Astrocyte (in vitro differentiated cells and primary cell): Measurements from ENCODE around the gene HSPBAP1. TPM values are rescaled to one million over a fixed set of nuclear protein-coding genes. Genes with fewer than 3 reads are reported as not detected.

Experiments used
- DNase-seq: peaks from one replicate; pipeline ENCODE4 v3.0.0-alpha.2; 2010; ENCODE audit warnings: low read depth
- FAIRE-seq: peaks from 2 replicates; lab custom pipeline; 2011; peaks lifted over from hg19 to GRCh38; lab: Jason Lieb, UNC
- H2AFZ ChIP-seq: 2 replicates; pipeline ENCODE4 v1.6.0; 2012; ENCODE audit warnings: low read depth, low read length, inconsistent platforms
- H3K27ac ChIP-seq: 2 replicates; pipeline ENCODE4 v1.5.1; 2011; ENCODE audit warnings: low read depth, low read length, inconsistent platforms
- H3K27me3 ChIP-seq: 2 replicates; pipeline ENCODE4 v1.6.0; 2011; ENCODE audit warnings: low read length, inconsistent platforms; ENCODE audit not compliant: insufficient read depth
- H3K36me3 ChIP-seq: 2 replicates; pipeline ENCODE4 v1.5.1; 2011; ENCODE audit warnings: low read length, inconsistent platforms; ENCODE audit not compliant: insufficient read depth
- H3K4me1 ChIP-seq: 2 replicates; pipeline ENCODE4 v1.5.1; 2011; ENCODE audit warnings: low read length, inconsistent platforms; ENCODE audit not compliant: insufficient read depth
- H3K4me2 ChIP-seq: 2 replicates; pipeline ENCODE4 v1.6.0; 2012; ENCODE audit warnings: low read length, inconsistent platforms
- H3K4me3 ChIP-seq: 2 replicates; pipeline ENCODE4 v1.5.1; 2011; ENCODE audit warnings: low read depth, mild to moderate bottlenecking, low read length, inconsistent platforms; ENCODE audit not compliant: insufficient read depth
- H3K79me2 ChIP-seq: 2 replicates; pipeline ENCODE4 v1.6.0; 2012; ENCODE audit warnings: mild to moderate bottlenecking, low read length, inconsistent platforms; ENCODE audit not compliant: insufficient read depth
- H3K9ac ChIP-seq: 2 replicates; pipeline ENCODE4 v1.6.0; 2012; ENCODE audit warnings: mild to moderate bottlenecking, low read length, inconsistent platforms
- H3K9me3 ChIP-seq: 2 replicates; pipeline ENCODE4 v1.5.1; 2012; ENCODE audit warnings: low read depth, mild to moderate bottlenecking, low read length, inconsistent platforms; ENCODE audit not compliant: insufficient read depth
- H4K20me1 ChIP-seq: 2 replicates; pipeline ENCODE4 v1.6.0; 2012; ENCODE audit warnings: low read length, inconsistent platforms; ENCODE audit not compliant: insufficient read depth
- H3K27ac Mint-ChIP-seq: one replicate; pipeline ENCODE4 v1.8.0; 2021; ENCODE audit warnings: mild to moderate bottlenecking, mixed read lengths; ENCODE audit not compliant: unreplicated experiment
- H3K27me3 Mint-ChIP-seq: one replicate; pipeline ENCODE4 v1.8.0; 2021; ENCODE audit warnings: low read depth, mixed read lengths; ENCODE audit not compliant: unreplicated experiment
- H3K36me3 Mint-ChIP-seq: one replicate; pipeline ENCODE4 v1.8.0; 2021; ENCODE audit warnings: low read depth, mixed read lengths; ENCODE audit not compliant: unreplicated experiment
- H3K4me1 Mint-ChIP-seq: one replicate; pipeline ENCODE4 v1.8.0; 2021; ENCODE audit warnings: low read depth, mixed read lengths; ENCODE audit not compliant: unreplicated experiment
- H3K4me3 Mint-ChIP-seq: one replicate; pipeline ENCODE4 v1.8.0; 2021; ENCODE audit warnings: mild to moderate bottlenecking, moderate library complexity, mixed read lengths; ENCODE audit not compliant: unreplicated experiment
- H3K9me3 Mint-ChIP-seq: one replicate; pipeline ENCODE4 v1.8.0; 2021; ENCODE audit warnings: mild to moderate bottlenecking, mixed read lengths; ENCODE audit not compliant: unreplicated experiment
- EZH2 ChIP-seq: IDR thresholded peaks from 2 replicates; pipeline ENCODE4 v1.6.1; 2012; ENCODE audit warnings: mild to moderate bottlenecking, low read length, inconsistent platforms; ENCODE audit not compliant: insufficient read depth
- total RNA-seq: library from RNA; stranded (reverse); gene quantifications from 2 replicates; pipeline ENCODE4 v1.2.1, GENCODE V29; 2021
- TF ChIP-seq, protein P1 (sequence below): IDR thresholded peaks from 2 replicates; pipeline ENCODE4 v1.5.1; 2011; ENCODE audit warnings: low read depth, mild to moderate bottlenecking, inconsistent platforms, low read length, moderate library complexity; ENCODE audit not compliant: insufficient read depth

Gene HSPBAP1
- total RNA-seq, 1 donor from 2014 or later, result 4.3 TPM

DNA sequence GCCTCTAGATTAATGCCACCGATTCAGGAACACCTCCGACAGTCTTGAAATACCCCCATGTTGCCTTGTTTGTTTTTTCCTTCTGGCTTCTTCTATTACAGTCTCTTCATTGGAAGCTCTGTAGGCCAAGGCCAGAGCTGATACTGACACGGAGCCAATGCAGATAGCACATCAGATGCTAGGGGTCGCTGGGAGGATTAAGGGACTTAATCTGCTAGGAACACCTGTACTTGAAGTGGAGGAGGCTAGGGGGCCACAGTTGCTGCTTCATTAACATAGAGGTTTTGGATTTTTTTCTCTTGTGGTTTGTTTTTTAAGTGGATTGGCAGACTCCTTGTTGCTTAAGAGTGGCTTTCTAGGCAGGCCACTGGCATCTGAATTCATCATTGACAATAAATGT lies 63.4 kb downstream of the HSPBAP1 start:
- no peaks in the 10 kb centered on the region for H4K20me1 ChIP-seq
- no peak overlapping the region for H3K27ac ChIP-seq
- Mint-ChIP-seq H3K4me3 (no peak overlapping the region), H3K36me3 (peaks cover 30% of the 10 kb centered on the region), H3K27ac (no peak overlapping the region), H3K9me3 (peaks cover 14% of the 10 kb centered on the region), H3K4me1 (no peaks in the 10 kb centered on the region), H3K27me3 (no peaks in the 10 kb centered on the region)
- no peak overlapping the region for H2AFZ ChIP-seq
- TF ChIP-seq, protein P1, sequence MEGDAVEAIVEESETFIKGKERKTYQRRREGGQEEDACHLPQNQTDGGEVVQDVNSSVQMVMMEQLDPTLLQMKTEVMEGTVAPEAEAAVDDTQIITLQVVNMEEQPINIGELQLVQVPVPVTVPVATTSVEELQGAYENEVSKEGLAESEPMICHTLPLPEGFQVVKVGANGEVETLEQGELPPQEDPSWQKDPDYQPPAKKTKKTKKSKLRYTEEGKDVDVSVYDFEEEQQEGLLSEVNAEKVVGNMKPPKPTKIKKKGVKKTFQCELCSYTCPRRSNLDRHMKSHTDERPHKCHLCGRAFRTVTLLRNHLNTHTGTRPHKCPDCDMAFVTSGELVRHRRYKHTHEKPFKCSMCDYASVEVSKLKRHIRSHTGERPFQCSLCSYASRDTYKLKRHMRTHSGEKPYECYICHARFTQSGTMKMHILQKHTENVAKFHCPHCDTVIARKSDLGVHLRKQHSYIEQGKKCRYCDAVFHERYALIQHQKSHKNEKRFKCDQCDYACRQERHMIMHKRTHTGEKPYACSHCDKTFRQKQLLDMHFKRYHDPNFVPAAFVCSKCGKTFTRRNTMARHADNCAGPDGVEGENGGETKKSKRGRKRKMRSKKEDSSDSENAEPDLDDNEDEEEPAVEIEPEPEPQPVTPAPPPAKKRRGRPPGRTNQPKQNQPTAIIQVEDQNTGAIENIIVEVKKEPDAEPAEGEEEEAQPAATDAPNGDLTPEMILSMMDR, result no peak
- TF ChIP-seq EZH2, result no peak
- H3K4me2 ChIP-seq, result no peak overlapping the region
- DNase-seq, result no peak
- no peak overlapping the region for H3K9ac ChIP-seq
- no peaks in the 10 kb centered on the region for H3K36me3 ChIP-seq
- no peaks in the 10 kb centered on the region for H3K4me1 ChIP-seq
- no peak overlapping the region for H3K4me3 ChIP-seq
- FAIRE-seq, result no peak
- H3K9me3 ChIP-seq, result no peaks in the 10 kb centered on the region
- no peaks in the 10 kb centered on the region for H3K79me2 ChIP-seq
- H3K27me3 ChIP-seq, result no peaks in the 10 kb centered on the region

- H3K9me3 Mint-ChIP-seq, result peaks cover 9% of the 10 kb centered on the region
- DNase-seq, result no peak
- Histone ChIP-seq H4K20me1 (no peaks in the 10 kb centered on the region), H3K4me1 (no peaks in the 10 kb centered on the region), H3K4me2 (no peak overlapping the region), H2AFZ (no peak overlapping the region), H3K79me2 (no peaks in the 10 kb centered on the region), H3K9ac (no peak overlapping the region), H3K36me3 (no peaks in the 10 kb centered on the region), H3K4me3 (no peak overlapping the region), H3K27me3 (no peaks in the 10 kb centered on the region), H3K27ac (no peak overlapping the region), H3K9me3 (no peaks in the 10 kb centered on the region)
- no peak for FAIRE-seq
- no peaks in the 10 kb centered on the region for H3K27me3 Mint-ChIP-seq
- H3K4me1 Mint-ChIP-seq, result no peaks in the 10 kb centered on the region
- no peak overlapping the region for H3K4me3 Mint-ChIP-seq
- no peak overlapping the region for H3K27ac Mint-ChIP-seq
- peaks cover 33% of the 10 kb centered on the region for H3K36me3 Mint-ChIP-seq
- TF ChIP-seq, protein P1, result no peak
- no peak for TF ChIP-seq EZH2
Measured at GRCh38 chr3:122728756-122729514, 64.7 kb downstream of the HSPBAP1 start.

GRCh38 chr3:122728186-122728585 lies 65.4 kb downstream of the HSPBAP1 start:
- no peak overlapping the region for H3K4me3 ChIP-seq
- Mint-ChIP-seq H3K27ac (no peak overlapping the region), H3K27me3 (no peaks in the 10 kb centered on the region), H3K4me3 (no peak overlapping the region), H3K9me3 (peaks cover 7% of the 10 kb centered on the region), H3K4me1 (no peaks in the 10 kb centered on the region), H3K36me3 (peaks cover 39% of the 10 kb centered on the region)
- H3K79me2 ChIP-seq, result no peaks in the 10 kb centered on the region
- TF ChIP-seq, protein P1, result no peak
- TF ChIP-seq EZH2, result no peak
- H2AFZ ChIP-seq, result no peak overlapping the region
- no peaks in the 10 kb centered on the region for H3K27me3 ChIP-seq
- no peak overlapping the region for H3K9ac ChIP-seq
- FAIRE-seq, result no peak
- H3K4me1 ChIP-seq, result no peaks in the 10 kb centered on the region
- no peaks in the 10 kb centered on the region for H3K36me3 ChIP-seq
- H4K20me1 ChIP-seq, result no peaks in the 10 kb centered on the region
- H3K4me2 ChIP-seq, result no peak overlapping the region
- H3K9me3 ChIP-seq, result no peaks in the 10 kb centered on the region
- no peak overlapping the region for H3K27ac ChIP-seq
- DNase-seq, result no peak
